Left hindlimb (tissue), 1 donor: ENCODE results near the gene SHANK3.
"Not testable (repeated sequence)": the region's sequence is repeated elsewhere in the genome, so short reads cannot be mapped to it uniquely, and the experiment has no call there.

Source experiments
- DNase-seq: peaks from one replicate; pipeline ENCODE4 v3.0.0-alpha.2; 2018

Gene SHANK3

DNA sequence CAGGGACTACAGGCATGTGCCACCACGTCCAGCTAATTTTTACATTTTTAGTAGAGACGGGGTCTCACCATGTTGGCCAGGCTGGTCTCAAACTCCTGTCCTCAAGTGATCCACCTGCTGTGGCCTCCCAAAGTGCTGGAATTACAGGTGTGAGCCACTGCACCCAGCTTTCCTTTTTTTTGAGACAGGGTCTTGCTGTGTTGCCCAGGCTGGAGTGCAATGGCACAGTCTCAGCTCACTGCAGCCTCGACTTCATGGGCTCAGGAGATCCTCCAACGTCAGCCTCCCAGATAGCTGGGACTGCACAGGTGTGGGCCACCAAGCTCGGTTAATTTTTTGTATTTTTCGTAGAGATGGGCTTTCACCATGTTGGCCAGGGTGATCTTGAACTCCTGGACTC is 18.0 kb upstream of the SHANK3 start:
- DNase-seq: not testable (repeated sequence)

DNA sequence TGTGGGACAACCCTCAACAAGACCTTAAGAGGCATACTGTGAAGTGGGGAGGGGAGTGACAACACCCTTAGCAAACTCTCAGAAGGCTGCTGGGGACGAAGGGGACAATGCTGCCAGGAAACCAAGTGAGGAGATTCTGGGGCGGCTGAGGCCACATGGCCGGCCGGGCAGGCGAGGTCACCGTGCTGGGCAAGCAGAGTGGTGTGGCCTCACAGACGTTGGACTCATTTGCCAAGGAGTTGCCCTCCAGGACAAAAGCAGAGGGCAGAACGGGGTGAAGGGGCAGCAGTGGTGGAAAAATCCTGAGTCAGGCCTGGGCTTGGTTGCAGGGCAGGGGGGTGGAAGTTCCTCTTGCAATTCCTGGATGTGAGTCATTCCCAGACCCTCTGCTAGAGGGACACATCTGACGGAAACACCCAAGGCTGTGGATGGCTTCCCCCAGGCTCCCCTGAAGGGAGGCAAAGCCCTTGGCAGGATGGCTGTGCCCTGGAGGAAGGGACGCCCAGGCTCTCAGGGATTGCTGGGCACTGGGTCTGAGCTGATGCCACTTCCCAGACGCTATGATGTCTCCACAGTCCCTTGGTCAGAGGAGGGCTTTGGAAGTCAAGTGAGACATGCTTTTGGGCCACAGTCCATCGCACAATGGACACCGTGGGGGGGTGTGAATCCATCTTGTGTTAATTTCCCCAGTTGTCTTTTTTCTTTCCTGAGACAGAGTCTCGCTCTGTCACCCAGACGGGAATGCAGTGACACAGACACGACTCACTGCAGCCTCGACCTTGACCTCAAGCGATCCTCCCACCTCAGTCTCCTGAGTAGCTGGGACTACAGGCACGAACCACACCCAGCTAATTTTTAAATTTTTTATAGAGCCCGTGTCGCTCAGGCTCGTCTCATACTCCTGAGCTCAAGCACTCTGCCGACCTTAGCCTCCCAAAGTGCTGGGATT is 16.2 kb upstream of the SHANK3 start:
- DNase-seq: no peak

DNA sequence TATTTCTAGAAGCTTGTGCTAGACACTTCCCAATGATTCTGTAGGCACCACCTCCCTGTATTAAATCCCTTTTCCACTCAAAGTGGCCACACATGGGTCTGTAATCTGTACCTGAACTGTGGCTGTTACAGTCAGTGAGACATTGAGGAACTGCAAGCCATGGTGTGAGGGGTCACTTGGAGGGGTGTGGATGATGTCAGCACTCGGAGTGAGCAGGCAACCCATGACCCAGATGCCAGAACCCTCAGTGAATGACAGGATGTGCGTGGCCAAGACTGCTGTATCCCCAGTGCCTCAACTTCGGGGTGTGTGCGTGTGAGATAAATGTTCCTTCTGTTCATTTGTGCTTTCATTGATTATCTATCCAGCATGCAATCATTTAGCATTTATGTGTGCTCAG is 14.7 kb upstream of the SHANK3 start:
- no peak for DNase-seq

DNA sequence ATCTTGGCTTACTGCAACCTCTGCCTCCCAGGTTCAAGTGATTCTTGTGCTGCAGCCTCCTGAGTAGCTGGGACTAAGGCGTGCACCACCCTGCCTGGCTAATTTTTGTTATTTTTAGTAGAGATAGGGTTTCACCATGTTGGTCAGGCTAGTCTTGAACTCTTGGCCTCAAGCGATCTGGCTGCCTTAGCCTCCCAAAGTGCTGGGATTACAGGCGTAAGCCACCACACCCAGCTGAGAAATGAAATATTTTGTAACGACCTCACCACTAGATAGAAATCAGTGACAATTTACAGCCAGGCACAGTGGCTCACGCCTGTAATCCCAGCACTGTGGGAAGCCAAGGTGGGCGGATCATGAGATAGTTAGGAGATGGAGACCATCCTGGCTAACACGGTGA is 12.9 kb upstream of the SHANK3 start:
- DNase-seq: not testable (repeated sequence)

DNA sequence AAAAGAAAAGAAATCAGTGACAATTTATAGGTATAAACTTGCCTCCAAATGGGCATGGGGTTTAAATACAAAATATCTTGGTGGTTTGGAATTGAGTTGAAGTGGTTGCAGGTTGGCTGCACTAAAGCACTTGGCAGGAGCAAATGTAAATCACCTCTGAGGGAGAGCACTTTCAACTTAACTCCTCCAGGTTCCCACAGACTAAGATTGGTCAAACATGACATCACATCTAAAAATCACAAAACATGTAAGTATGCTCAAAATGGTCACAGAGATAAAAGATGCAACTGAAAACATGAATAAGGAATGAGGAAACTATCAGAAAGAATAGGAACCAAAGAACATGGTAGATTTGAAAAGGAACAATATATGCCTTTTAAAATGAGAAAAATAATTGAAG is 12.3 kb upstream of the SHANK3 start:
- no peak for DNase-seq

DNA sequence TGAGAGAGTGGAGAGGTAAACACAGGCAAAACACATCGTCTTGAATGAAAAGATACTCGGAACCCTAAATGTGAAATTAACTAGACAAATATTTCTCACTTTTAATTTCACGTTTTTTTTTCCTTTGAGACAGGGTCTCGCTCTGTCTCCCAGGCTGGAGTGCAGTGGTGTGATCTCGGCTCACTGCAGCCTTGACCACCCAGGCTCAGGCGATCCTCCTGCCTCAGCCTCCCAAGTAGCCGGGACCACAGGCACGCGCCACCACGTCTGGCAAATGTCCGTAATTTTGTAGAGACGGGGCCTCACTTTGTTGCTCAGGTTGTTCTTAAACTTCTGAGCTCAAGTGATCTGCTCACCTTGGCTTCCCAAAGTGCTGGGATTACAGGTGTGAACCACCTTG is 7.4 kb upstream of the SHANK3 start:
- no peak for DNase-seq

DNA sequence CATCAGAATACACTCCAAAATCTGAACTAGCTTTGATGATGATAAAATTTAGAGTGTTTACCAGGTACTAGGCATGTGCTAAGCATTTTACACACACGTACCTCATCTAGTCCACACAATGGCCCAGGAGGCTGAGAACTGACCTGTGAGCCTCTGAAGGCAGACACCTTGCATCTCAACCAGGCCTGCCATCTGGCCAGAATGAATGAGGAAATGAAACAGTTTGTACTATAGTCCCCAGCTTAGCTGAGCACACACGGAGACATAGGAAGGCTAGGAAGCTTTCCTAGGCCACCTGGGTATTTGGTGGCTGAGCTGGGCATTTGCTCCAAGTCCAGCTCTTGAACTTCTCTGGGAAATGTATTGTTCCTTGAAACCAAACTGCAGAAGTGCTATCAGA is 6.9 kb upstream of the SHANK3 start:
- no peak for DNase-seq

- no peak for DNase-seq
These were observed 2.1 kb upstream of the SHANK3 start for GRCh38 chr22:50670513-50670912.

DNA sequence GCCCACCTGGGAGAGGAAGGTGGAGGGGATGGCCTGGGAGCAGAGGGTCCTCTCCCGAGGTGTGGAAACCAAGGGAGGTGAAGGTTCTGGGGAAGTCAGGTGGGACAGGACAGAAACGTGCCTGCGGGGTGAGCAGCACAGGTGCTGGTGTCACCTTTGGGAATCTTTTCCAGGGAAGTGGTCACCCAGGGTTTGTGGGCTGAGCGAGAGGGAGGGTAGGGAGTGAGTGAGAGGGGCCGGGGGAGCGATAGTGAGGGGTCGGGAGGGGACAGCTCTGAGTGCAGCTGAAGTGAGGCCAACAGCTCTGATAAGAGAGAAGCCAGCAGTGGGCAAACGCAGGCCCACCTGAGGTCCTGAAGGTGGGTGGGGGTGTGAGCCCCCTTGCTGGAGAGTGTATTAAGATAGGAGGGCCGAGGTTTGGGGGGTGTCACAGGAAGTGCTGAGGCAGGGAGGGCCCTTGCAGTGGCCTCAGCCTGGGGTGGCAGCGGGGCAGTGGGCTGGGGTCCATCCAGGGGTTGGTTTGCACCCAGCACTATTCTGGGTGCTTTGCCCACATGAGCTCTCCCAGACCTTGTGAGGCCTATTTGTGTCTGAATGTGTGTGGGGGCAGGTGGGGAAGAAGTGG is 1.6 kb upstream of the SHANK3 start:
- DNase-seq: no peak

DNA sequence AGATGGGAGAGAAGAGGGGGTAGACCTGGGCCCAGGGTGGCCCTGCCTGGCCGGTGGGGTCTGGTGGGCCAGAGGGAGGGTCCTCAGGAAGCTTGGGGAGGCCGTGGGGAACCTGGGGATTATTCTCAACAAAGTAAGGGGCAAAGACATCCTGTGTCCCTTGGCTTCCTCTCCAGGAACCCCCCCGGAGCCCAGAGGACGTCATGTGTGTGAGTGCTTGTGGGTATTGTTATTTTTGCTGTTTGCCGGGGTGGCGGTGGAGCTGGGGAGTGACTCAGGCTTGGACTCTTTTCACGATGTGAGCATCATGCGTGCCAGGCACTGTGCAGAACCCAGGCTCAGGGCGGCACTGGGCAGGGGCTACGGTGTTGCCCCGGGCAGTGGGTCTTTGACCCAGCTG is 982 bp upstream of the SHANK3 start:
- no peak for DNase-seq

DNA sequence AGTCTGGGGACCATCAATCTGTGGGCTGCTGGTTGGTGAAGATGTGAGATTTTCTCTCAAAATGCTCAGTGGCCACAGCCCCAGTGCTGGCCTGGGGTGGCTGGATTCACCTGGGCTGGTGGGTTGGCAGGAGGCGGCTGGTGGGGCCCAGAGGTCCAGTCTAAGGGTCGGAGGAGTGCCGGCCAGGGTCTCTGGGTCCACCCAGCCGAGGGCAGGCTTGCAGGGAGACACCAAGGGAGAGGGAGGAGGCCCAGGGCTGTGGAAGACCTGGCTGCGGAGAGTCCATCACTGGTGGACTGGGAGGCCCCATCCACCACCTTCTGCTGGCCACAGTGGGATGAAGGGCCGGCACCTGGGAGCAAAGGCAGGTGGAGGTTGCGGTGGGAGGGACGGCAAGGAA is 582 bp upstream of the SHANK3 start:
- DNase-seq: no peak

GRCh38 chr22:50673231-50674129 is 857 bp downstream of the SHANK3 start:
- peak; percentile 52 for DNase-seq

- no peak for DNase-seq
These were observed 1.5 kb downstream of the SHANK3 start for GRCh38 chr22:50674130-50674500.

DNA sequence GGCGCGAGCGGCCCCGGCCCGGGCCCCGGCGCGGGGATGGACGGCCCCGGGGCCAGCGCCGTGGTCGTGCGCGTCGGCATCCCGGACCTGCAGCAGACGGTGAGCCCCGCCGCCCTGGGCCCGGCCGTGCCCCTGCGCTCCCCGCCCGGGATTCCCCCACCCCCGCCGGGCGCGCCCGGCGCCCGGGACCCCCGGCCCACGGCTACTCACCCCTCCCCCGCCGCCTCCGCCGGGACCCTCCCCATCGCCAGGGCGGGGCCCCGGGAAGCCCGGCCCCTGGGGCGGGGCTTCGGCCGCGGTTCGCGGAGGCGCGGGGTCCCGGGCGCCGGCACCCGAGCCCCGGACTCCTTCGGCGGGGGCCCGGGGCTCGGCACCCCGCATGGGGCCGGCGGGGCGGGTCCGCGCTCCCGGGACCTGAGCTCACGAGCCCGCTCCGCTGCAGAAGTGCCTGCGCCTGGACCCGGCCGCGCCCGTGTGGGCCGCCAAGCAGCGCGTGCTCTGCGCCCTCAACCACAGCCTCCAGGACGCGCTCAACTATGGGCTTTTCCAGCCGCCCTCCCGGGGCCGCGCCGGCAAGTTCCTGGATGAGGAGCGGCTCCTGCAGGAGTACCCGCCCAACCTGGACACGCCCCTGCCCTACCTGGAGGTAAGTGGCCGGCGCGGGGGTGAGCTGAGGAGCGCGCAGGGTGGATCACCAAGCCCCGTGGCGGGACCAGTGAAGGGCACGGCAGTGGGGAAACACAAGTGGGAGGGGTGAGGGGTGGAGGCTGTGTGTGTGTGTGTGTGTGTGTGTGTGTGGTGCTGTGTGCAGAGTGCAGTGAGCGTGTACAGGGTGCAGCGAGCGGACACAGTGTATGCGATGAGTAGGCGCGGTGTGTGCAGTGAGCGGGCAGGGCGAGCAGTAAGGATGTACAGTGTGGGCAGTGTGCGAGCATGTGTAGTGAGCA is 2.3 kb downstream of the SHANK3 start:
- DNase-seq: peak; percentile 63

- no peak for DNase-seq
These were observed 3.0 kb downstream of the SHANK3 start for GRCh38 chr22:50675553-50676179.

GRCh38 chr22:50676180-50676636 is 3.6 kb downstream of the SHANK3 start:
- no peak for DNase-seq

DNA sequence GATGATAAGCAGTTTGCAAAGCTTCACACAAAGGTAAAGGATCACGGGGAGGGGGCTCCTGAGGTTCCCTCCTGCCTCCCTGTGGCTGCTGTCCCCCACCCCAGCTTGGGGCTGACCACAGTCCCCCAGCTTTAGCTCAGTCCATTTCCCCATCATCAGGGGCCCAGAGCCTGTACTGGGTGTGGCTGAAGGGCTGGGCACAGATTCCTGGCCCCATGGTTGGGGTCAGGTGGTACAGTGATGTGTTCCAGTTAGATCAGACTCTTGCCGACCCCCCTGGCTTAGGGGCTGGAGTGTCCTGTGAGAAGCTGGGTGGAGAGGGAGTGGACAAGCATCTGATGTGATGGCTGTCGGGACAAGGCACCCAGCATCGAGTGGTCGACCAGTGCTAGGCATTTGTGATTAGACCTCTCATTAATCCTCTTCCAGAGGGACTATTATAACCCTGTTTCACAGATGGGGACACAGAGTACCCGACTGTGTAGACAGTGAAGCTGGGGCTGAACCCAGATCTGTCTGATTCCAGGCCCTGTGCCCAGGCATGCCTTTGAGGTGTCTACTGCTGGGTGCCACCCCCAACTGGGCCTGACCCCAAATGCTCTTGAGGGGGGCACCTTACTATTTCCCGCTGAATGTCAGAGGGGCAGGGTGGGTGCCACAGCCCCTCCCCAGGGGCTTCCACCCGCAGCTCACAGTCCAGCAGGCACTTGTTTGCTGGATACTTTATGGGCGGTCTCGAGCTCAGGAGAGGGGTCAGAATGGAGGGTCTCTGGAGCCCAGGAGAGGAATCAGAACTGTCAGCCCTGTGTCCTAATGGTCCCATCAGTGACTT is 4.3 kb downstream of the SHANK3 start:
- no peak for DNase-seq

DNA sequence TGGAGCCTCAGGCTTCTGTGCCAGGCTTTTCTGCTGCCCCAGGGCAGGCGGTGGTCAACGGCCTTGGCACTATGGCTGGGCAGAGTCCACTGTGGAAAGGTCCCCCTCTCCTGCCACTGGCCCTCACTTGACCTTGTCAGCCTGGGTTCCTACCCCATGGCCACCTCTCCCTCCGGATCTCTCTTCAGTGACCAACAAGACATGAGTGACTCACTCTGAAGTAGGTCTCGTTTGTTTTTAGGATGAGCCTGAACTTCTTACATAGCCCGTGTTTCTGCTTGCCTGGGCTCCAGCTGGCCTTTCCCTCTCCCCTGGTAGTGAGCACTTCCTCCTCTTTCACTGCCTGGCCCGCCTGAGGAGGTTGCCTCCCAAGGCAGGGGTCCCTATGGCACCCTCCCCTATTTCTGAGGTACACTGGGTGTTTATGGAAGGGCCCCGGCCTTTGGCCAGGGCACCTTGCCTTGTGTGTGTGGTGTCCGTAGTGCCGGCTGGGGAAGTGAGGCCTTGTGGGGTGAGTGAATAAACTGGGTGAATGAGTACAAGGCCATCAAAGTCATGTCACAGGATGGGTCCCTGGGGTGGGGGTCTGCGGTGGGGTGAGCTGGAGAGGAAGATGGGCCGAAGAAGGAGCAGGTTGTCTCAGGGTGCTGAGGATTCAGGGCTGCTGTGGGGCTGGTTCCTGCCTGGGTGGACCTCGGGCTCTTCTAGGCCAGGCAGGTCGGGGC is 5.0 kb downstream of the SHANK3 start:
- DNase-seq: no peak

DNA sequence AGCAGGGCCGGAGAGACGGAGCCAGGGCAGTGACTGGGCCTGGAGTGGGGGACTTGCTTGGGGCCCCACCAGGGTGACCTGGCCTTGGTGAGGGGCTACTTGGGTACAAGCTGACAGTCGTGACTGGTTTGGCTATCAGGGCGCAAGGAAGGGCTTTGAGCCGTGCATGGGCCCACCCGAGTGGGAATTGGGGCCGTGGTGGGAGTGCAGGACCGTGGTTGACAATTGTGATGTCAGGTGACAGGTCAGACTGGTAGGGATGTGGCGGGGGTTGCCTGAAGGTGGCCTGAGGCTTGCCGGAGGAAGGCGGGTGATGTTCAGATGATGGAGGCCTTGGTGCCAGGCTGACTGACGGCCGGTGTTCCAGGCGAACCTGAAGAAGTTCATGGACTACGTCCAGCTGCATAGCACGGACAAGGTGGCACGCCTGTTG is 5.6 kb downstream of the SHANK3 start:
- DNase-seq: no peak
